Naive thymus-derived CD4-positive, alpha-beta T cell (primary cell): ENCODE results near the gene SALL3. TPM values are rescaled to one million over a fixed set of nuclear protein-coding genes. Genes with fewer than 3 reads are reported as not detected.

Source experiments
- ATAC-seq: fragments of 150-1000 bp; cut with Tn5 transposase; 2 replicates; pipeline ENCODE4 v1.10.0; 2021; ENCODE audit warnings: mild to moderate bottlenecking, moderate library complexity
- CTCF ChIA-PET: fragments of 350-600 bp; sonication (Branson Sonifier 250); formaldehyde crosslinking; loops from one replicate; lab custom pipeline; 2021; ENCODE audit warnings: antibody characterized with exemption; lab: Charles Lee
- POLR2A ChIA-PET: fragments of 350-600 bp; sonication (Branson Sonifier 250); formaldehyde crosslinking; loops from one replicate; lab custom pipeline; 2021; ENCODE audit warnings: antibody characterized with exemption, inconsistent platforms; lab: Charles Lee
- DNase-seq, 9 donors: peaks; one replicate each; pipeline versions ENCODE4 v3.0.0 to v3.0.0-alpha.2; 2020 to 2022; ENCODE audit warnings: mixed read lengths in 1 of 9
- H3K27ac ChIP-seq: one replicate; pipeline ENCODE4 v1.7.0; 2013; ENCODE audit warnings: mild to moderate bottlenecking, low read depth, low read length, moderate library complexity
- H3K27me3 ChIP-seq, 2 donors: one replicate each; pipeline ENCODE4 v1.7.0; 2013; ENCODE audit warnings: low read length in 2 of 2, mild to moderate bottlenecking in 2 of 2, moderate library complexity in 2 of 2; ENCODE audit not compliant: control insufficient read depth in 2 of 2, insufficient read depth in 2 of 2
- H3K36me3 ChIP-seq, 3 experiments: 1 replicate in 2 of 3; 2 replicates in 1 of 3; pipeline ENCODE4 v1.7.0; 2013; ENCODE audit warnings: low read length in 3 of 3, mild to moderate bottlenecking in 3 of 3, moderate library complexity in 1 of 3; ENCODE audit not compliant: insufficient read depth in 3 of 3, control insufficient read depth in 2 of 3
- H3K4me1 ChIP-seq, 2 donors: one replicate each; pipeline ENCODE4 v1.7.0; 2013; ENCODE audit warnings: low read length in 2 of 2, mild to moderate bottlenecking in 2 of 2, moderate library complexity in 1 of 2; ENCODE audit not compliant: control insufficient read depth in 2 of 2, insufficient read depth in 2 of 2
- H3K4me3 ChIP-seq: 2 replicates; pipeline ENCODE4 v1.7.0; 2013; ENCODE audit warnings: mild to moderate bottlenecking, low read length
- H3K9me3 ChIP-seq, 3 experiments: 1 replicate in 2 of 3; 2 replicates in 1 of 3; pipeline ENCODE4 v1.7.0; 2013; ENCODE audit warnings: low read length in 3 of 3; ENCODE audit not compliant: control insufficient read depth in 2 of 3
- H3K27ac Mint-ChIP-seq, 9 donors: one replicate each; pipeline ENCODE4 v1.8.0; 2020 to 2022; ENCODE audit warnings: mixed read lengths in 9 of 9, mild to moderate bottlenecking in 8 of 9, moderate library complexity in 5 of 9, inconsistent platforms in 2 of 9
- H3K27me3 Mint-ChIP-seq, 5 donors: one replicate each; pipeline ENCODE4 v1.8.0; 2021 to 2022; ENCODE audit warnings: mixed read lengths in 5 of 5, mild to moderate bottlenecking in 1 of 5
- H3K36me3 Mint-ChIP-seq, 5 donors: one replicate each; pipeline ENCODE4 v1.8.0; 2020 to 2022; ENCODE audit warnings: mixed read lengths in 5 of 5, mild to moderate bottlenecking in 3 of 5, inconsistent platforms in 1 of 5
- H3K4me1 Mint-ChIP-seq, 7 donors: one replicate each; pipeline ENCODE4 v1.8.0; 2020 to 2022; ENCODE audit warnings: mixed read lengths in 7 of 7, mild to moderate bottlenecking in 3 of 7, inconsistent platforms in 1 of 7
- H3K4me3 Mint-ChIP-seq, 10 donors: one replicate each; pipeline ENCODE4 v1.8.0; 2020 to 2022; ENCODE audit warnings: mild to moderate bottlenecking in 10 of 10, mixed read lengths in 10 of 10, moderate library complexity in 6 of 10, inconsistent platforms in 2 of 10
- H3K9me3 Mint-ChIP-seq, 11 donors: one replicate each; pipeline ENCODE4 v1.8.0; 2020 to 2022; ENCODE audit warnings: mixed read lengths in 11 of 11, mild to moderate bottlenecking in 4 of 11, inconsistent platforms in 1 of 11, moderate library complexity in 1 of 11
- intact Hi-C, 2 donors: fragments of 100-400 bp; cut with micrococcal nuclease; formaldehyde crosslinking; loops; one replicate each; pipeline ENCODE4 v1.15.1; 2023
- polyA plus RNA-seq, 2 donors: library from polyadenylated mRNA; unstranded; fragments of 300-500 nt; fragmentation: Illumina TruSeq; gene quantifications; one replicate each; pipeline ENCODE4 v1.2.3, GENCODE V29; 2021
- total RNA-seq, 6 experiments: library from RNA in 5 of 6; stranded (reverse) in 5 of 6; gene quantifications; 1 replicate in 5 of 6; 2 replicates in 1 of 6; pipeline ENCODE4 v1.2.3 and lab custom pipeline; 2021 to 2026

SALL3 gene
- total and polyA plus RNA-seq, 7 experiments from 2014 or later, result not detected

DNA sequence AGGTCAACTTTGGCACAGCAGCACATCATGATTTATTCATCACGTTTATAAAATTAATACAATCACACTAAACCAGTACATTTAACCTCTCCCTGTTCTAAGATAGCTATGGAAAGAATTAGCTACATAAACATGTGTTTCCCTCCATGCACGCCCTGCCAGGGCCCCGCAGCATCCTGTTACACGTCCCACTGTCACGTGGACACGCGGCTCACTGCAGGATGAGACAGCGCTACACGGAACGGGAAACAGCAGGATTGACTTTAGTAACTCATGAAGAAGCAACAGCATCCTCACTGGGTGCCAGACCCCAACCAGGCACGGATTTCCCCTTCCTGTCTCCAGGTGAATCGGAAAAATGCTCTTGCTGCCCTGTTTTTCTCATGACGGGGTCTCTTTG is 30.9 kb upstream of the SALL3 start:
- Mint-ChIP-seq H3K36me3 (peaks cover 0 to 4% (median 0%) of the 10 kb centered on the region in 5 donors), H3K4me1 (no peaks in the 10 kb centered on the region), H3K27me3 (peaks cover 0 to 27% (median 22%) of the 10 kb centered on the region in 5 donors), H3K4me3 (no peak overlapping the region), H3K9me3 (peaks cover 0 to 6% (median 3%) of the 10 kb centered on the region in 11 donors), H3K27ac (no peak overlapping the region)
- DNase-seq, result no peak
- no peak for ATAC-seq
- Histone ChIP-seq H3K4me1 (no peaks in the 10 kb centered on the region), H3K27me3 (no peaks in the 10 kb centered on the region), H3K9me3 (no peaks in the 10 kb centered on the region), H3K4me3 (no peak overlapping the region), H3K36me3 (no peaks in the 10 kb centered on the region), H3K27ac (no peak overlapping the region)
- ChIA-PET CTCF (no interaction called here), POLR2A (no interaction called here)
- intact Hi-C loops, result no loop called here

DNA sequence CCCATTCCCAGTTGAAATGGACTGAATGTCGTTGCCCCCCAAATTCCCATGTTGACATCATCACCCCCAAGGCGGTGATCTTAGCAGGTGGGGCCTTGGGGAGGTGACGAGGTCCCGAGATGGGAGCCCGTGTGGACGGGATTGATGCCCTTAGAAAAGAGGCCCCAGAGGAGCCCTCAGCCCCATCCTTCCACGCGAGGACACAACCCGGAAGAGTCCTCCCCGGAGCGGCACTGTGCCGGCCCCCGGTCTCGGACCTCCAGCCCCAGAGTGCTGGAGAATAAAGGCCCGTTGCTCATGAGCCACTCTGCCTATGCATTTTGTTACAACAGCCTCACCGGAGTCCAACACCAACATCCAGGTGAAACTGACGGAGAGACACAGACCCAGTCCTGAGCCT is 30.4 kb upstream of the SALL3 start:
- H3K9me3 ChIP-seq, result no peaks in the 10 kb centered on the region
- Mint-ChIP-seq H3K36me3 (peaks cover 0 to 4% (median 0%) of the 10 kb centered on the region in 5 donors), H3K27ac (no peak overlapping the region), H3K27me3 (peaks cover 0 to 22% (median 20%) of the 10 kb centered on the region in 5 donors), H3K4me1 (no peaks in the 10 kb centered on the region), H3K9me3 (peaks cover 0 to 6% (median 3%) of the 10 kb centered on the region in 11 donors), H3K4me3 (no peak overlapping the region)
- no peaks in the 10 kb centered on the region for H3K4me1 ChIP-seq
- intact Hi-C loops, result no loop called here
- CTCF ChIA-PET, result no interaction called here
- ATAC-seq, result no peak
- H3K36me3 ChIP-seq, result no peaks in the 10 kb centered on the region
- POLR2A ChIA-PET, result no interaction called here
- H3K27ac ChIP-seq, result no peak overlapping the region
- no peaks in the 10 kb centered on the region for H3K27me3 ChIP-seq
- no peak overlapping the region for H3K4me3 ChIP-seq
- no peak for DNase-seq

DNA sequence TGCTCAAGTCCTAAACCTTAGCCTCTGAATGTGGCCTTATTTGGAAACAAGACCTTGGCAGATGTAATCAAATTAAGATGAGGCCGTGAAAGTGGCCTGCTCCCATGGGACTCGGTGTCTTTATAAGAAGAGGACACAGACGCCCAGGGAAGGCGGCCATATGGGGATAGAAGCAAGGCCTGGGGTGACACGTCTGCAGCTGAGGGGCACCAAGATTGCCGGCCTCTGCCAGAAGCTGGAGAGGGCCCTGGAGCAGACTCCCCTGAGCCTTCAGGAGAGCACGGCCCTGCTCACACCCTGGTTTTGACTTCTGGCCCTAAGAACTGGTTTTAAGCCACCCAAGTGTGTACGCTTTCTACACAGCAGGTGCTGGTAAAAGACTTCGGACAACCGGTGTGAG is 29.2 kb upstream of the SALL3 start:
- DNase-seq (no peak), ATAC-seq (no peak)
- POLR2A ChIA-PET, result no interaction called here
- no peak overlapping the region for H3K27ac Mint-ChIP-seq
- H3K4me3 Mint-ChIP-seq, result no peak overlapping the region
- peaks cover 0 to 6% (median 3%) of the 10 kb centered on the region in 11 donors for H3K9me3 Mint-ChIP-seq
- intact Hi-C loops, result no loop called here
- Histone ChIP-seq H3K27me3 (no peaks in the 10 kb centered on the region), H3K36me3 (no peaks in the 10 kb centered on the region), H3K9me3 (no peaks in the 10 kb centered on the region), H3K4me1 (no peaks in the 10 kb centered on the region), H3K4me3 (no peak overlapping the region), H3K27ac (no peak overlapping the region)
- peaks cover 0 to 24% (median 19%) of the 10 kb centered on the region in 5 donors for H3K27me3 Mint-ChIP-seq
- no peaks in the 10 kb centered on the region for H3K4me1 Mint-ChIP-seq
- CTCF ChIA-PET, result no interaction called here
- H3K36me3 Mint-ChIP-seq, result peaks cover 0 to 4% (median 0%) of the 10 kb centered on the region in 5 donors

DNA sequence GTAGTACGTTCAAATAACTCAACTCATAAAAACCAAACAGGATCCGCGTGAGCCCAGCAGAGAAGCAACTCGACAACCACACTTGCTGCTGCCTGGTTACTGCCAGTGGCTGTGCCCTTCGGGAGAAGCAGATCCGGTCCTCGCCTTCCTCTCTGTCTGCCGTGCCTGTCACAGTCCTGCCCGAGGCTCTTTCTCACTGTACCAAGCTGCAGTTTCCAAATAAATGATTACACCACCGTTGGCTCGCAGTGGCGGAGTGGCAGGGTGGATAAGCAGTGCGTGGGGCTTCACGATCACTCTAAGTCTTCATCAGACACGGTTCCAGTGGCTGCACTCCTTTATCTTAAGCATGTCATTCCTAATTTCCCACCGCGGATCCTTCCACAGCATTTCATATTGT is 26.1 kb upstream of the SALL3 start:
- H3K4me3 ChIP-seq, result no peak overlapping the region
- H3K4me1 Mint-ChIP-seq, result peaks cover 0 to 1% (median 0%) of the 10 kb centered on the region in 7 donors
- no peak overlapping the region for H3K27ac Mint-ChIP-seq
- H3K9me3 ChIP-seq, result no peaks in the 10 kb centered on the region
- no peak overlapping the region for H3K4me3 Mint-ChIP-seq
- DNase-seq (no peak), ATAC-seq (no peak)
- CTCF ChIA-PET, result no interaction called here
- POLR2A ChIA-PET, result no interaction called here
- H3K27me3 ChIP-seq, result no peaks in the 10 kb centered on the region
- intact Hi-C loops, result no loop called here
- no peak overlapping the region for H3K27ac ChIP-seq
- peaks cover 0 to 14% (median 3%) of the 10 kb centered on the region in 5 donors for H3K27me3 Mint-ChIP-seq
- peaks cover 0 to 4% (median 0%) of the 10 kb centered on the region in 5 donors for H3K36me3 Mint-ChIP-seq
- no peaks in the 10 kb centered on the region for H3K4me1 ChIP-seq
- H3K9me3 Mint-ChIP-seq, result peaks cover 0 to 6% (median 3%) of the 10 kb centered on the region in 11 donors
- no peaks in the 10 kb centered on the region for H3K36me3 ChIP-seq

DNA sequence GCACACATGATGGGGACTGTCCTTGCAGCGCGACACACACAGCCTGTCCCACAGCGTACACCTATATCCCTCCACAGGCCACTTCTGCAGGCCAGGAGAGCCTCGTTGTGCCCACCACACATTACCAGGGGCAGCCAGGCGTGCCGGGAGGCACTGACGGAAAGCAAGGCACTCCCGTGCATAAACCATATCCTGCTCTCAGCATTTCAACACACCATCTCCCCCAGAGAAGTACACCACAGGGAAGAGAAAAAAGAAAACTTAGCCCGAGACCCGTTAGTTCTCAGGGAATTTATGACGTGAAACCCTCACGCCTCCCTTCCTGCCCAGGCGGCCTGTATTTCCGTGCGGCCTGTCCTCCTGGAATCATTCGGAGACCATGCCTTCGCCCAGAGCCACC is 24.6 kb upstream of the SALL3 start:
- no peak for DNase-seq
- Histone ChIP-seq H3K9me3 (no peaks in the 10 kb centered on the region), H3K4me1 (no peaks in the 10 kb centered on the region), H3K27me3 (no peaks in the 10 kb centered on the region), H3K27ac (no peak overlapping the region), H3K4me3 (no peak overlapping the region), H3K36me3 (no peaks in the 10 kb centered on the region)
- Mint-ChIP-seq H3K4me3 (no peak overlapping the region), H3K36me3 (peaks cover 0 to 4% (median 0%) of the 10 kb centered on the region in 5 donors), H3K4me1 (peaks cover 0 to 1% (median 0%) of the 10 kb centered on the region in 7 donors), H3K27ac (no peak overlapping the region), H3K9me3 (peaks cover 0 to 6% (median 3%) of the 10 kb centered on the region in 11 donors), H3K27me3 (peaks cover 0 to 10% (median 0%) of the 10 kb centered on the region in 5 donors)
- CTCF ChIA-PET, result no interaction called here
- no peak for ATAC-seq
- intact Hi-C loops, result no loop called here
- POLR2A ChIA-PET, result no interaction called here

DNA sequence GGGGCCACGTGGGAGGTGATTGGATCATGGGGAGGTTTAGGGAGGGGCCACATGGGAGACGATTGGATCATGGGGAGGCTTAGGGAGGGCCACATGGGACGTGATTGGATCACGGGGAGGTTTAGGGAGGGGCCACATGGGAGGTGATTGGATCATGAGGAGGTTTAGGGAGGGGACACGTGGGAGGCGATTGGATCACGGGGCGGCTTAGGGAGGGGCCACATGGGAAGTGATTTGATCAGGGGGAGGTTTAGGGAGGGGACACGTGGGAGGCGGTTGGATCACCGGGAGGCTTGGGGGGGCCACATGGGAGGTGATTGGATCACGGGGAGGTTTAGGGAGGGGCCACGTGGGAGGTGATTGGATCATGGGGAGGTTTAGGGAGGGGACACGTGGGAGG is 22.5 kb upstream of the SALL3 start:
- H3K4me1 ChIP-seq, result no peaks in the 10 kb centered on the region
- POLR2A ChIA-PET, result no interaction called here
- no peak overlapping the region for H3K27ac ChIP-seq
- CTCF ChIA-PET, result no interaction called here
- no peaks in the 10 kb centered on the region for H3K9me3 ChIP-seq
- Mint-ChIP-seq H3K4me1 (peaks cover 0 to 1% (median 0%) of the 10 kb centered on the region in 7 donors), H3K27me3 (peaks cover 0 to 10% (median 0%) of the 10 kb centered on the region in 5 donors), H3K36me3 (no peaks in the 10 kb centered on the region), H3K9me3 (peaks cover 0 to 8% (median 2%) of the 10 kb centered on the region in 11 donors), H3K4me3 (no peak overlapping the region), H3K27ac (no peak overlapping the region)
- H3K27me3 ChIP-seq, result no peaks in the 10 kb centered on the region
- DNase-seq (no peak), ATAC-seq (no peak)
- intact Hi-C loops, result no loop called here
- H3K4me3 ChIP-seq, result no peak overlapping the region
- H3K36me3 ChIP-seq, result no peaks in the 10 kb centered on the region

DNA sequence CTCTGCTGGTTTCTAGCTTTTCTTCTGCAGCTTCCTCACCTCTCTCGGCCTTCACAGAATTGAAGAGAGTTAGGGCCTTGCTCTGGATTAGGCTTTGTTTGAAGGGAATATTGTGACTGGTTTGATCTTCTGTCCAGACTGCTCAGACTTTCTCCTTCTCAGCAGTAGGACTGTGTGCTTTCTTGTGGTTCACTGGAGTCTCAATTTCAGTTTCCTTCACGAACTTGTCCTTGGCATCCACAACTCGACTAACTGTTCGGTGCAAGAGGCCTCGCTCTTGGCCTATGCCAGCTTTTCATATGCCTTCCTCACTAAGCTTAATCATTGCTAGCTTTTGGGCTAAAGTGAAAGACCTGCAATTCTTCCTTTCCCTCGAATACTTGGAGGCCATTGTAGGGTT is 18.9 kb upstream of the SALL3 start:
- CTCF ChIA-PET, result no interaction called here
- DNase-seq (no peak), ATAC-seq (no peak)
- POLR2A ChIA-PET, result no interaction called here
- Mint-ChIP-seq H3K36me3 (peaks cover 0 to 3% (median 0%) of the 10 kb centered on the region in 5 donors), H3K4me3 (no peak overlapping the region), H3K9me3 (peaks cover 0 to 20% (median 6%) of the 10 kb centered on the region in 11 donors), H3K27me3 (peaks cover 0 to 3% (median 3%) of the 10 kb centered on the region in 5 donors), H3K4me1 (peaks cover 0 to 1% (median 0%) of the 10 kb centered on the region in 7 donors), H3K27ac (no peak overlapping the region)
- H3K27ac ChIP-seq, result no peak overlapping the region
- no peaks in the 10 kb centered on the region for H3K9me3 ChIP-seq
- no peaks in the 10 kb centered on the region for H3K27me3 ChIP-seq
- H3K4me3 ChIP-seq, result no peak overlapping the region
- intact Hi-C loops, result no loop called here
- H3K36me3 ChIP-seq, result no peaks in the 10 kb centered on the region
- no peaks in the 10 kb centered on the region for H3K4me1 ChIP-seq
